Bladder microvascular endothelial cell (primary cell): ENCODE data around the gene USP50. TPM values are rescaled to one million over a fixed set of nuclear protein-coding genes. Genes with fewer than 3 reads are reported as not detected.

ENCODE experiments used
- total RNA-seq: library from RNA; depleted of rRNA; stranded (reverse); fragments of >200 nt; gene quantifications from 2 replicates; pipeline ENCODE4 v1.2.3, GENCODE V29; 2014

The USP50 gene
- 0.69 TPM in 1 of 2 replicates, not detected in the other for total RNA-seq

DNA sequence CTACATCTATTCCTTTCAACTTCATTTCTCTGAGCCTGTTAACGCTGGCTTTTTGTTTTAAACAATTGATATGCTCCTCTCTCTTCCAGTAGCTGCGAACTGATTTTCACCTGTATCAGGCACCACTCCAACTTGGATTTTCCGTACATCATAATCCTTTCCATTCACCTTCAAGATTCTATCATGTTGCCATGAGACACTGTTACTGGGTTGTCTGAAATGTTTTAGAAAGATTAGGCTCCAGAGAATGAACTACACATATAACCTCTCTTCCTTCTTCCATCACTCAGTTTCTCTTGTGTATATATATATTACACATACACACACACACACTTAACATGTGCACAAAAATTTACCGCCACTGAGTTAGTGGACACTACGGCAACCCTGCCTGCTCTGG, at the start of gene USP50:
Gene USP50 (minus strand): TSS at position 101 of the 400 bp plus-strand sequence. CDS start 141 bp downstream, outside the sequence.

Other genes starting within 250 kb of the USP50 start
- 67.8 and 101 TPM in 2 replicates for gene GABPB1, start 191.5 kb downstream of the USP50 start, total RNA-seq
- gene USP8, start 122.3 kb downstream of the USP50 start, total RNA-seq = 21.5 and 65.2 TPM in 2 replicates
- gene TRPM7, start 140.1 kb upstream of the USP50 start, total RNA-seq = 19.9 and 46.8 TPM in 2 replicates
- gene SPPL2A, start 219.0 kb upstream of the USP50 start, total RNA-seq = 50.0 and 183 TPM in 2 replicates